ENCODE measurements around the gene SYNJ2.

Gene SYNJ2

GRCh38 chr6:158013904-158014504 is 32.3 kb downstream of the SYNJ2 start:
- no peak overlapping the region for H3K4me3 ChIP-seq (ENCODE audit: low read depth in 1 of 2, low read length in 2 of 2)
- H3K36me3 ChIP-seq (ENCODE audit: insufficient read depth, low read length): no peaks in the 10 kb centered on the region
- H3K27ac ChIP-seq (ENCODE audit: low read depth, low read length): no peak overlapping the region
- H3K9ac ChIP-seq (ENCODE audit: low read length): no peak overlapping the region
- H3K4me1 ChIP-seq (ENCODE audit: insufficient read depth, low read length): peaks cover 22% of the 10 kb centered on the region
- H3K9me3 ChIP-seq (ENCODE audit: low read length): no peaks in the 10 kb centered on the region
- H3K27me3 ChIP-seq (ENCODE audit: control insufficient read depth in 1 of 2, insufficient read depth in 2 of 2, low read length in 2 of 2): no peaks in the 10 kb centered on the region

GRCh38 chr6:158014505-158015187 is 33.0 kb downstream of the SYNJ2 start:
- no peak overlapping the region for H3K9ac ChIP-seq (ENCODE audit: low read length)
- no peaks in the 10 kb centered on the region for H3K36me3 ChIP-seq (ENCODE audit: insufficient read depth, low read length)
- H3K27ac ChIP-seq (ENCODE audit: low read depth, low read length): no peak overlapping the region
- H3K9me3 ChIP-seq (ENCODE audit: low read length): no peaks in the 10 kb centered on the region
- H3K4me3 ChIP-seq (ENCODE audit: low read depth in 1 of 2, low read length in 2 of 2): no peak overlapping the region
- H3K4me1 ChIP-seq (ENCODE audit: insufficient read depth, low read length): peaks cover 22% of the 10 kb centered on the region
- no peaks in the 10 kb centered on the region for H3K27me3 ChIP-seq (ENCODE audit: control insufficient read depth in 1 of 2, insufficient read depth in 2 of 2, low read length in 2 of 2)

GRCh38 chr6:158015188-158015506 is 33.5 kb downstream of the SYNJ2 start:
- peaks cover 18% of the 10 kb centered on the region for H3K4me1 ChIP-seq (ENCODE audit: insufficient read depth, low read length)

DNA sequence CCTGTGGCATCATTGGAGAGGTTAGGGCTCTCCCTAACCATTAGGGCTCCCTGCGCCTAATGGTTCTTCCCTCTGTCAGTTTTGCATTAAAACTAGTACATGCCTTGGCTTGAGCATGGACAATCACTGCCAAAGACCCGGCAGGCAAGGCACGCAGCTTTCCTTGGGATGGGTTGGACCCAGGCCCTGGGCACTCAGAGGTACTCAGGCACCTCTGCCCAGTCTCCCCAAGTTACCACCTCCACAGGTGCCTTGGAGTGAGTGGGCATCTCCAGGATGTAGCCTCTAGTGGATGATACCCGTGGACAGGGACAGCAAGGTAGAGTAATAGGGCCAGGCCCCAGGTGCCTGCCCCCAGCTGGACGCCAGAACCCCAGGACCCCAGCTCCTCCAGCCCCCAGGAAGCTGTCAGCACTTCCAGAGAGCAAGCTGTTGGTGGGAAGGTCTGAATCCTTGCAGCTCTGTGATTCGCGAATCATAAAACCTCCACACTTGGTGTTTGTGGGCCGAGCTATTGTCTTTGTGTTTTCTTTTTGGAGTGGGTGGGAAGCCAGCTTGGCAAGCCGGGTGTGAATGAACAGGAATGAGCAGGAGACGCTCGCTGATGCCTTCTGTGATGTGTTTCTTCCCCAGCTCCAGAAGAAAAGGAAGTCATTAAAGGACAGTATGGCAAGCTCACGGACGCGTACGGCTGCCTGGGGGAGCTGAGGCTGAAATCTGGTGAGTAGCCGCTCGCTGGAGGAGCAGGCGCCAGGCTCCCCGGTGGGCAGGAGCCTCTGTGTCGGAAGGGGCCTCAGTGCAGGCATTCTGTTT is 35.1 kb downstream of the SYNJ2 start:
- Histone ChIP-seq H3K4me3 (ENCODE audit: low read depth in 1 of 2, low read length in 2 of 2) (no peak overlapping the region), H3K9ac (ENCODE audit: low read length) (no peak overlapping the region), H3K36me3 (ENCODE audit: insufficient read depth, low read length) (peaks cover 5% of the 10 kb centered on the region), H3K27ac (ENCODE audit: low read depth, low read length) (no peak overlapping the region), H3K27me3 (ENCODE audit: control insufficient read depth in 1 of 2, insufficient read depth in 2 of 2, low read length in 2 of 2) (no peaks in the 10 kb centered on the region), H3K4me1 (ENCODE audit: insufficient read depth, low read length) (peaks cover 18% of the 10 kb centered on the region), H3K9me3 (ENCODE audit: low read length) (no peaks in the 10 kb centered on the region)

More at GRCh38 chr6:158015188-158015506, 33.5 kb downstream of the SYNJ2 start:
- no peaks in the 10 kb centered on the region for H3K9me3 ChIP-seq (ENCODE audit: low read length)
- no peak overlapping the region for H3K9ac ChIP-seq (ENCODE audit: low read length)
- no peak overlapping the region for H3K27ac ChIP-seq (ENCODE audit: low read depth, low read length)
- peaks cover 2% of the 10 kb centered on the region for H3K36me3 ChIP-seq (ENCODE audit: insufficient read depth, low read length)
- no peaks in the 10 kb centered on the region for H3K27me3 ChIP-seq (ENCODE audit: control insufficient read depth in 1 of 2, insufficient read depth in 2 of 2, low read length in 2 of 2)
- H3K4me3 ChIP-seq (ENCODE audit: low read depth in 1 of 2, low read length in 2 of 2): no peak overlapping the region

GRCh38 chr6:158017621-158018040 is 36.0 kb downstream of the SYNJ2 start:
- no peaks in the 10 kb centered on the region for H3K27me3 ChIP-seq (ENCODE audit: control insufficient read depth in 1 of 2, insufficient read depth in 2 of 2, low read length in 2 of 2)
- no peak overlapping the region for H3K4me3 ChIP-seq (ENCODE audit: low read depth in 1 of 2, low read length in 2 of 2)
- no peak overlapping the region for H3K27ac ChIP-seq (ENCODE audit: low read depth, low read length)
- H3K36me3 ChIP-seq (ENCODE audit: insufficient read depth, low read length): peaks cover 5% of the 10 kb centered on the region
- no peak overlapping the region for H3K9ac ChIP-seq (ENCODE audit: low read length)
- H3K9me3 ChIP-seq (ENCODE audit: low read length): no peaks in the 10 kb centered on the region
- peaks cover 18% of the 10 kb centered on the region for H3K4me1 ChIP-seq (ENCODE audit: insufficient read depth, low read length)

DNA sequence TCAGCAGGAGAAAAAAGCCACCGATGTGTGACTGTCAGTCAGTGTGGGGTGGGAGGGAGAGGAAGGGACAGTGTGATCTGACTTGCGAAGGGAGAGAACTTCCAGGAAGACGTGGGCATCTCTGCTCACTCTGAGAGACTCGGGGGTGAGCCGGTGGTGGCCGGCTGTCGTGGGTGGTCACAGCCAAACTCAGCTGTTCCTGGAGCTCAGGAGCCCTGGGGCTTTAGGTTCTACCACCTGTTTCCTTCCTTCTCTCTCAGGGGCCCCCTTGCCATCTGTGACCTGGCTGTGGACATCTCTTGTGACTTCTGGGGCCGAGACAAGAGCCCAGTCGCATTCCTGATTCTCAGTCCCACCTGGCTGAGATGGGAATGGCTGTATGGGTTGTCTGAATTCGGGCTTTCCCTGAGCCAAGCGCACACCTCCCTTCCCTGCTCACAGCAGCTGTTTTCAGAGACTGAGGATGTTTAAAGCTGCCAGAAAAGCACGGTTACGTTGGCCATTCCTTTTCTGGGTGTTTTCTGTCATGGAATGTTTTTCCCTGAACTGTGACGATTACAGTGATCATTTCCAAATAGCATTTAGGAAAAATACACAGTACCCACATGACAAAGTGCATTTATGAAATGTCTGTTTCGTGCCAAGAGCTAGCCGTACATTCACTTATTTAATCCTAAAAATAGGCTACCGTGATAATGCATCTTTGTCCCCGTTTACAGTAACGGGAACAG is 36.5 kb downstream of the SYNJ2 start:
- H3K9me3 ChIP-seq (ENCODE audit: low read length): no peaks in the 10 kb centered on the region
- H3K36me3 ChIP-seq (ENCODE audit: insufficient read depth, low read length): peaks cover 5% of the 10 kb centered on the region
- H3K27ac ChIP-seq (ENCODE audit: low read depth, low read length): no peak overlapping the region
- no peaks in the 10 kb centered on the region for H3K27me3 ChIP-seq (ENCODE audit: control insufficient read depth in 1 of 2, insufficient read depth in 2 of 2, low read length in 2 of 2)
- no peak overlapping the region for H3K4me3 ChIP-seq (ENCODE audit: low read depth in 1 of 2, low read length in 2 of 2)
- peaks cover 18% of the 10 kb centered on the region for H3K4me1 ChIP-seq (ENCODE audit: insufficient read depth, low read length)
- no peak overlapping the region for H3K9ac ChIP-seq (ENCODE audit: low read length)

GRCh38 chr6:158018851-158019361 is 37.2 kb downstream of the SYNJ2 start:
- Histone ChIP-seq H3K9me3 (ENCODE audit: low read length) (no peaks in the 10 kb centered on the region), H3K4me3 (ENCODE audit: low read depth in 1 of 2, low read length in 2 of 2) (no peak overlapping the region), H3K27ac (ENCODE audit: low read depth, low read length) (peak overlapping the region; percentile 10), H3K4me1 (ENCODE audit: insufficient read depth, low read length) (peaks cover 18% of the 10 kb centered on the region), H3K9ac (ENCODE audit: low read length) (no peak overlapping the region), H3K36me3 (ENCODE audit: insufficient read depth, low read length) (peaks cover 5% of the 10 kb centered on the region), H3K27me3 (ENCODE audit: control insufficient read depth in 1 of 2, insufficient read depth in 2 of 2, low read length in 2 of 2) (no peaks in the 10 kb centered on the region)

DNA sequence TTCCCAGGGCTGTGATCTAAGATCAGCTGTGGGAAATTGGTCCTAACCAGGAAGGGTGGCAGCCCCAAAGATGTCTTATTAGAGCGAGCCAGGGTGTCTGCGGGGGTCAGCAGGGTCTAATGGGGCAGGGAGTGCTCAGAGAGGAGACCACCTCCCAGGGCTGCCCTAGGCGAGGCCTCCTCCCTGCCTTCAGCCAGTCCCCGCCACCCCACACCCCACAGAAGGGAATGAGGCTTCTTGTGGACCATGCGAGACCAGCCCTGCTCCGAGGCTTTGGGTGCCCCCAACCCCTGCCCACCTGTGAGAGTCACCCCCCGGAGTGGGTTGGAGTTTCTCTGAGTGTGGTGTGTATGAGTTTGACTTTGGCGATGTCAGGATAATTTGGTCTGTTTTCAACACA is 37.8 kb downstream of the SYNJ2 start:
- Histone ChIP-seq H3K27me3 (ENCODE audit: control insufficient read depth in 1 of 2, insufficient read depth in 2 of 2, low read length in 2 of 2) (no peaks in the 10 kb centered on the region), H3K9me3 (ENCODE audit: low read length) (no peaks in the 10 kb centered on the region), H3K36me3 (ENCODE audit: insufficient read depth, low read length) (peaks cover 5% of the 10 kb centered on the region), H3K4me1 (ENCODE audit: insufficient read depth, low read length) (peaks cover 18% of the 10 kb centered on the region), H3K9ac (ENCODE audit: low read length) (no peak overlapping the region), H3K4me3 (ENCODE audit: low read depth in 1 of 2, low read length in 2 of 2) (no peak overlapping the region), H3K27ac (ENCODE audit: low read depth, low read length) (no peak overlapping the region)

GRCh38 chr6:158020272-158020711 is 38.6 kb downstream of the SYNJ2 start:
- Histone ChIP-seq H3K27me3 (ENCODE audit: control insufficient read depth in 1 of 2, insufficient read depth in 2 of 2, low read length in 2 of 2) (no peaks in the 10 kb centered on the region), H3K4me3 (ENCODE audit: low read depth in 1 of 2, low read length in 2 of 2) (no peak overlapping the region), H3K9me3 (ENCODE audit: low read length) (no peaks in the 10 kb centered on the region), H3K36me3 (ENCODE audit: insufficient read depth, low read length) (peaks cover 5% of the 10 kb centered on the region), H3K27ac (ENCODE audit: low read depth, low read length) (no peak overlapping the region), H3K4me1 (ENCODE audit: insufficient read depth, low read length) (peaks cover 18% of the 10 kb centered on the region), H3K9ac (ENCODE audit: low read length) (no peak overlapping the region)

DNA sequence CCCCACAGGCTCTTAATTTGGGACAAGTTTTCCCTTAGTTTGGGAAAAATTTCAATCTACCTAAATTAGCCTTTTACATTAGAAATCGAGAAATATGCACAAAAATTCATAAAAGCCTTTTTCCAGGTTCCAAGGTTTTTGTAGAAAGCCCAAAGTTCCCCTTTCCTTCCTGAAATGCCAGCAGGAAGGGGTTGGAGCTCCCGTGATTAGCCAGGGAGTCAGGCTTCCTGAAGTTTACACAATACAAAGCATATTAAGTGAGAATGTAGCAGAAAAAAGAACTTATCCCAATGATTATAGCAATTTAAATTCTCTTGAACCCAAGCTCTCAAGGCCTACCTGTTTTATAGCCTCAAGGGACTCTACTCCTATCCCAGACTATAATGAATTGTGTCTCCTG is 39.1 kb downstream of the SYNJ2 start:
- H3K27ac ChIP-seq (ENCODE audit: low read depth, low read length): no peak overlapping the region
- H3K36me3 ChIP-seq (ENCODE audit: insufficient read depth, low read length): peaks cover 5% of the 10 kb centered on the region
- H3K27me3 ChIP-seq (ENCODE audit: control insufficient read depth in 1 of 2, insufficient read depth in 2 of 2, low read length in 2 of 2): no peaks in the 10 kb centered on the region
- H3K4me3 ChIP-seq (ENCODE audit: low read depth in 1 of 2, low read length in 2 of 2): no peak overlapping the region
- no peaks in the 10 kb centered on the region for H3K9me3 ChIP-seq (ENCODE audit: low read length)
- peaks cover 18% of the 10 kb centered on the region for H3K4me1 ChIP-seq (ENCODE audit: insufficient read depth, low read length)
- no peak overlapping the region for H3K9ac ChIP-seq (ENCODE audit: low read length)

DNA sequence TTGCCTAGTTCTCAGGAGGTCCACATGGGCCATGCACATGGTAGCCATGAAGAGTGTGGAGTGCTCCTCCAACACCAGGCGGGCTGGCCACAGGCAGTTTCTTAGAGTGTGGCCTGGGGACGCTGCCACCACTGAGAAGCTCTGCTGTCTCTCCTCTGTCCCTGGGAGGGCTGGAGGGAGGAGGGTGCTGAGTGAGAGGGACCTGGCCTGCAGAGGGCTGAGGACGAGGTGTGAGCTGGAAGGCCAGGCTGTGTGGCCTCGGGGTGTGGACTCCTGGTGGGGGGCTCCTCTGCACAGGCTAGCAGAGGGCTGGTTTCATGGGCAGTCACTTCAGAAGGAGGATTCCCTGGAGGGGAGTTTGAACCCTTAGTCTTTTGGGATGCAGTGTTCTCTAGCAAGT is 39.7 kb downstream of the SYNJ2 start:
- Histone ChIP-seq H3K9ac (ENCODE audit: low read length) (no peak overlapping the region), H3K9me3 (ENCODE audit: low read length) (no peaks in the 10 kb centered on the region), H3K27ac (ENCODE audit: low read depth, low read length) (no peak overlapping the region), H3K36me3 (ENCODE audit: insufficient read depth, low read length) (peaks cover 5% of the 10 kb centered on the region), H3K4me3 (ENCODE audit: low read depth in 1 of 2, low read length in 2 of 2) (no peak overlapping the region), H3K4me1 (ENCODE audit: insufficient read depth, low read length) (peaks cover 24% of the 10 kb centered on the region), H3K27me3 (ENCODE audit: control insufficient read depth in 1 of 2, insufficient read depth in 2 of 2, low read length in 2 of 2) (no peaks in the 10 kb centered on the region)
